Spleen (tissue), 7 donors: Measurements from ENCODE around the gene GRK7.

Experiments used
- CTCF ChIP-seq, 11 experiments: fragments of 200-600 bp in 7 of 11; fragments of 450-650 bp in 4 of 11; sonication (generic) in 4 of 11; IDR thresholded peaks in 8 of 11; conservative IDR thresholded peaks in 3 of 11; 1 replicate in 7 of 11; 2 replicates in 4 of 11; pipeline versions ENCODE4 v1.4.0 to v1.8.0; 2016 to 2021; ENCODE audit warnings: antibody characterized with exemption in 11 of 11, inconsistent platforms in 4 of 11, mild to moderate bottlenecking in 1 of 11
- POLR2A ChIP-seq, 3 donors: fragments of 450-650 bp; IDR thresholded peaks; one replicate each; pipeline ENCODE4 v1.5.1; 2017; ENCODE audit warnings: antibody characterized with exemption in 3 of 3, mild to moderate bottlenecking in 1 of 3
- donor health status: DM: no; HTN: no; CAD: no; lungs with moderate emphysema.
- donor health status: DM: no; HTN: no; CAD: no.
- donor health status: DM: no; HTN: no; CAD: no.

- TF ChIP-seq CTCF (IDR thresholded peaks at IDR 0.05 in 8 of 11, conservative IDR thresholded peaks at IDR 0.05 in 3 of 11) = no peak
- TF ChIP-seq POLR2A (IDR thresholded peaks at IDR 0.05) = no peak
These were observed 20.4 kb downstream of the GRK7 start for GRCh38 chr3:141783632-141784031.
